Upper lobe of left lung (tissue), 4 donors: ENCODE results near the gene TTC21B.

Experiments used
- EP300 ChIP-seq, 4 donors: sonication (generic); formaldehyde crosslinking; IDR thresholded peaks; one replicate each; pipeline ENCODE4 v1.5.1; 2017; ENCODE audit warnings: antibody characterized with exemption in 4 of 4, control low read depth in 2 of 4
- POLR2A ChIP-seq, 4 donors: fragments of 450-650 bp; IDR thresholded peaks; one replicate each; pipeline ENCODE4 v1.5.1; 2016 to 2017; ENCODE audit warnings: antibody characterized with exemption in 4 of 4, mild to moderate bottlenecking in 2 of 4
- TF ChIP-seq, protein P1 (sequence below), 6 experiments: fragments of 450-650 bp in 4 of 6; fragments of 200-600 bp in 2 of 6; sonication (generic) in 2 of 6; IDR thresholded peaks; one replicate each; pipeline ENCODE4 v1.5.1; 2016 to 2019; ENCODE audit warnings: antibody characterized with exemption in 6 of 6

DNA sequence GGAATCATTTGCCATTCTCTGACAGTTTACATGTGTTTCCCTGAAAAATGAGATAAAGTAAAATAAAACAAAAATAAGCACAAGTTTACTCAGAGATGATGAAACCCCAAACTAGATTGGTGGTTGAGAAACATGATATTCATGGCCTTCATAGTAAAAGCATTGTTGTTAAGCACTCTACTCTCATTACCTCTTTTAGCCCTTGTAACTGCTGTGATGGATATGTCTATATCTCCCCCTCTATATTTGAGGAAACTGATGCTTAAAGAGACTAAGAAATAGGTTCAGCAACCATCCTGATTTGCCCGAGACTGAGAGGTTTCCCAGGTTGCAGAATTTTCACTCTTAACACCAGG, 125.7 kb downstream of the TTC21B start:
- TF ChIP-seq, protein P1, sequence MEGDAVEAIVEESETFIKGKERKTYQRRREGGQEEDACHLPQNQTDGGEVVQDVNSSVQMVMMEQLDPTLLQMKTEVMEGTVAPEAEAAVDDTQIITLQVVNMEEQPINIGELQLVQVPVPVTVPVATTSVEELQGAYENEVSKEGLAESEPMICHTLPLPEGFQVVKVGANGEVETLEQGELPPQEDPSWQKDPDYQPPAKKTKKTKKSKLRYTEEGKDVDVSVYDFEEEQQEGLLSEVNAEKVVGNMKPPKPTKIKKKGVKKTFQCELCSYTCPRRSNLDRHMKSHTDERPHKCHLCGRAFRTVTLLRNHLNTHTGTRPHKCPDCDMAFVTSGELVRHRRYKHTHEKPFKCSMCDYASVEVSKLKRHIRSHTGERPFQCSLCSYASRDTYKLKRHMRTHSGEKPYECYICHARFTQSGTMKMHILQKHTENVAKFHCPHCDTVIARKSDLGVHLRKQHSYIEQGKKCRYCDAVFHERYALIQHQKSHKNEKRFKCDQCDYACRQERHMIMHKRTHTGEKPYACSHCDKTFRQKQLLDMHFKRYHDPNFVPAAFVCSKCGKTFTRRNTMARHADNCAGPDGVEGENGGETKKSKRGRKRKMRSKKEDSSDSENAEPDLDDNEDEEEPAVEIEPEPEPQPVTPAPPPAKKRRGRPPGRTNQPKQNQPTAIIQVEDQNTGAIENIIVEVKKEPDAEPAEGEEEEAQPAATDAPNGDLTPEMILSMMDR (IDR thresholded peaks at IDR 0.05), result no peak
- no peak for TF ChIP-seq POLR2A (IDR thresholded peaks at IDR 0.05)
- no peak for TF ChIP-seq EP300 (IDR thresholded peaks at IDR 0.05)
